ENCODE data around the gene MMD. TPM values are rescaled to one million over a fixed set of nuclear protein-coding genes. Genes with fewer than 3 reads are reported as not detected.

The MMD gene
- total and polyA plus RNA-seq, 8 donors = 1.1 to 7.0 (median 4.1) TPM

DNA sequence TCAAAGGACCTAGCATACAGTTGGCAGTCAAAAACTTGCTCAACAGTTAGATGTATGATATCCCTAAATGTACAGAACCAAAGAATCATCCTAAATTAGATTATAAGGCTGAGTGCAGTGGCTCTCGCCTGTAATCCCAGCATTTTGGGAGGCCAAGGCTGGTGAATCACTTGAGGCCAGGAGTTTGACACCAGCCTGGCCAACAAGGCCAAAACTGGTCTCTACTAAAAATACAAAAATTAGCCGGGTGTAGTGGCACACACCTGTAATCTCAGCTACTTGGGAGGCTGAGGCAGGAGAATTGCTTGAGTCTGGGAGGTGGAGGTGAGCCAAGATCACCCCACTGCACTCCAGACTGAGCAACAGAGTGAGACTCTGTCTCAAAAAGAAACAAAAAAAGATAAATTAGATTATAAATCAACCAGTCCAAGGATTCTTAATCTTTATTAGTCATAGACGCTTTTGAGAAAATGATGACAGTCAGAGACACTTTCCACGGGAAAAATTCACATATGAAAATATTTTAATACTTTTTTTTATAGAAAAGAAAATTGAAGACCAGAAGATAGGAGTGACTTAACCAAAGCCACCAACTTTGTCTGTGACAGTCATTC, 77.6 kb downstream of the MMD start:
- Histone ChIP-seq H3K27me3 (no peaks in the 10 kb centered on the region), H3K4me3 (no peak overlapping the region), H3K9me3 (no peaks in the 10 kb centered on the region), H3K4me1 (no peaks in the 10 kb centered on the region), H3K36me3 (no peaks in the 10 kb centered on the region), H3K27ac (no peak overlapping the region)
- WGBS, 2 donors = 73 to 84% methylated on average over 4 of the region's 4 CpGs
- TF ChIP-seq, protein P1, sequence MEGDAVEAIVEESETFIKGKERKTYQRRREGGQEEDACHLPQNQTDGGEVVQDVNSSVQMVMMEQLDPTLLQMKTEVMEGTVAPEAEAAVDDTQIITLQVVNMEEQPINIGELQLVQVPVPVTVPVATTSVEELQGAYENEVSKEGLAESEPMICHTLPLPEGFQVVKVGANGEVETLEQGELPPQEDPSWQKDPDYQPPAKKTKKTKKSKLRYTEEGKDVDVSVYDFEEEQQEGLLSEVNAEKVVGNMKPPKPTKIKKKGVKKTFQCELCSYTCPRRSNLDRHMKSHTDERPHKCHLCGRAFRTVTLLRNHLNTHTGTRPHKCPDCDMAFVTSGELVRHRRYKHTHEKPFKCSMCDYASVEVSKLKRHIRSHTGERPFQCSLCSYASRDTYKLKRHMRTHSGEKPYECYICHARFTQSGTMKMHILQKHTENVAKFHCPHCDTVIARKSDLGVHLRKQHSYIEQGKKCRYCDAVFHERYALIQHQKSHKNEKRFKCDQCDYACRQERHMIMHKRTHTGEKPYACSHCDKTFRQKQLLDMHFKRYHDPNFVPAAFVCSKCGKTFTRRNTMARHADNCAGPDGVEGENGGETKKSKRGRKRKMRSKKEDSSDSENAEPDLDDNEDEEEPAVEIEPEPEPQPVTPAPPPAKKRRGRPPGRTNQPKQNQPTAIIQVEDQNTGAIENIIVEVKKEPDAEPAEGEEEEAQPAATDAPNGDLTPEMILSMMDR (IDR thresholded peaks at IDR 0.05) = no peak
- ATAC-seq (no peak), DNase-seq (no peak), FAIRE-seq (no peak)
- intact Hi-C loops (cut with DNase I) = no loop called here

DNA sequence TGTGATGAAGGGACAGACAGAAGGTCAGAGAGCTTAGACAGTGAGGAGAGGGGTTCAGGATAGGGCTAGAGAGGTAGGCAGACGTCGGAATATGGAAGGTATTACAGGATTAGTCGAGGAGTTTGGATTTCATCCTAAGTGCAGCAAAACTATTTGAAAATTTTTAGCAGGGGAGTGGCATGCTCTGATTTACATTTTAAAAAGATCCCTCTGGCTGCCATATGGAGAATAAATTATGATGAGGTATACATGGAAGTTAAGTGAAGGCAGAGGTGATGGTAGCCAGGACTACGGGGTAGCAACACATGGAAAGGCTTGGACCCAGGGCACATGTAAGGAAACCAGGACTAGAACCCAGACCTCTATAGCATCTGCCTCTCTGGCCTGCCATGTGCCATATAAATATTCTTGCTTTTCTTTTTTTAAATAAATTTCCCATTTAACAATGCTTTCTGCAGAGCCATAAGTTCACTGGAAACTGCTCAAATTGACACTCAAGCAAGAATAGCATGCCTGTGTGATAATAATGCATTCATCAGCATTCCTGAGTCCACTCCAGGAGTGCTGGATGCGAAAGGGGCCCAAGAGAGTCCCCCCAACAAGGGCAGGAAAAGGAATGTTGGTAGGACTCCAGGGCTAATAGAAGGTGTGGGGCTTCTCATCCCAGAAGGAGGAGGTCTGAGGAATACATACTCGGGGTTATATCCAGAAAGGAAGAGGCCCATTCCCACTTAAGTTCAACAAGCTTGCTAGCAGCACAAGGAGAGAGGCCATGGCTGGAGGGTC, 78.6 kb downstream of the MMD start:
- no peaks in the 10 kb centered on the region for H3K4me1 ChIP-seq
- H3K27me3 ChIP-seq = no peaks in the 10 kb centered on the region
- H3K9me3 ChIP-seq = no peaks in the 10 kb centered on the region
- no peak for ATAC-seq
- H3K36me3 ChIP-seq = no peaks in the 10 kb centered on the region
- intact Hi-C loops (cut with DNase I) = no loop called here
- no peak for FAIRE-seq
- no peak overlapping the region for H3K27ac ChIP-seq
- DNase-seq = no peak
- WGBS, 2 donors = 82 to 86% methylated on average over 6 of the region's 6 CpGs
- TF ChIP-seq, protein P1 (IDR thresholded peaks at IDR 0.05) = no peak
- H3K4me3 ChIP-seq = no peak overlapping the region

Other genes starting within 250 kb of the MMD start
- gene HLF, start 156.9 kb downstream of the MMD start, total RNA-seq = 1 to 10 TPM; 1.4 to 4.6 (median 2.2) TPM
- gene HLF, start 156.9 kb downstream of the MMD start, polyA plus RNA-seq = 1 to 10 TPM; 1.2 to 4.4 TPM
- gene SMIM36, start 89.6 kb upstream of the MMD start, total RNA-seq = not detected
- gene SMIM36, start 89.6 kb upstream of the MMD start, polyA plus RNA-seq = under 1 TPM in 1 of 2 donors, not detected in 1; 0.09 TPM

All from pancreas (tissue), 10 donors.